Measurements from ENCODE around the gene EIF4EBP2. TPM values are rescaled to one million over a fixed set of nuclear protein-coding genes. Genes with fewer than 3 reads are reported as not detected.

EIF4EBP2 gene
- total and polyA plus RNA-seq, 4 donors: 25.7 to 70.0 (median 33.0) TPM

DNA sequence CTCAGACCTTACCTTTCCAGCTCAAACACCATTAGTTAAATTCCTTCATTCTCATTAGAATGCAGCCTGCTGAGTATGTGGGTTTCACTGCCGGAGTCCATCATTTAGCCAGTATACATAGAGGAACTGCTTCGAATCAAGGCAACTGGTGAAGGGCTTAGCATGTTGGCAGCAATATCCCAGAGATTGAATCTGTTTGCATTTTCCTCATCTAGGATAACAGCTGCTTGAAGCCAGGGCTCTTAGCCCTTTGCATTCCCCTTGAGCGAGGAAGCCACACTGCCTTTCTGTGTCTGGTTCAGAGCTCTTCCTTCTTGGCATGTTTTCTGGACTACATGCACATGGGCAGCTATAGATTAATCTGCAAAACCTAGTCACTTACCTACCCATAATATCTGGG lies 22.9 kb downstream of the EIF4EBP2 start:
- no peaks in the 10 kb centered on the region for H3K27me3 ChIP-seq (ENCODE audit: control insufficient read depth in 4 of 4, insufficient read depth in 4 of 4, low read length in 3 of 4)
- H3K9me3 ChIP-seq (ENCODE audit: control insufficient read depth in 4 of 4, low read length in 3 of 4): no peaks in the 10 kb centered on the region
- H3K27ac ChIP-seq (ENCODE audit: low read depth in 1 of 2, low read length in 2 of 2): no peak overlapping the region
- DNase-seq (ENCODE audit: low spot score): no peak
- peaks cover 5 to 64% (median 54%) of the 10 kb centered on the region in 4 donors for H3K36me3 ChIP-seq (ENCODE audit: control insufficient read depth in 4 of 4, insufficient read depth in 3 of 4, low read depth in 1 of 4, low read length in 3 of 4)
- H3K4me1 ChIP-seq (ENCODE audit: control insufficient read depth in 4 of 4, insufficient read depth in 4 of 4, low read length in 3 of 4): peaks cover 0 to 16% (median 8%) of the 10 kb centered on the region in 4 donors
- H3K9ac ChIP-seq (ENCODE audit: low read depth in 1 of 2, low read length in 2 of 2): no peak overlapping the region
- 90% methylated on average over 3 of the region's 3 CpGs for WGBS
- H3K4me3 ChIP-seq (ENCODE audit: low read depth in 1 of 3, low read length in 3 of 3): no peak overlapping the region
- no peak for TF ChIP-seq HNF4A (conservative IDR thresholded peaks at IDR 0.05)
- no peak for TF ChIP-seq GABPA (IDR thresholded peaks at IDR 0.05 in 1 of 2, conservative IDR thresholded peaks at IDR 0.05 in 1 of 2)
- TF ChIP-seq, protein P1, sequence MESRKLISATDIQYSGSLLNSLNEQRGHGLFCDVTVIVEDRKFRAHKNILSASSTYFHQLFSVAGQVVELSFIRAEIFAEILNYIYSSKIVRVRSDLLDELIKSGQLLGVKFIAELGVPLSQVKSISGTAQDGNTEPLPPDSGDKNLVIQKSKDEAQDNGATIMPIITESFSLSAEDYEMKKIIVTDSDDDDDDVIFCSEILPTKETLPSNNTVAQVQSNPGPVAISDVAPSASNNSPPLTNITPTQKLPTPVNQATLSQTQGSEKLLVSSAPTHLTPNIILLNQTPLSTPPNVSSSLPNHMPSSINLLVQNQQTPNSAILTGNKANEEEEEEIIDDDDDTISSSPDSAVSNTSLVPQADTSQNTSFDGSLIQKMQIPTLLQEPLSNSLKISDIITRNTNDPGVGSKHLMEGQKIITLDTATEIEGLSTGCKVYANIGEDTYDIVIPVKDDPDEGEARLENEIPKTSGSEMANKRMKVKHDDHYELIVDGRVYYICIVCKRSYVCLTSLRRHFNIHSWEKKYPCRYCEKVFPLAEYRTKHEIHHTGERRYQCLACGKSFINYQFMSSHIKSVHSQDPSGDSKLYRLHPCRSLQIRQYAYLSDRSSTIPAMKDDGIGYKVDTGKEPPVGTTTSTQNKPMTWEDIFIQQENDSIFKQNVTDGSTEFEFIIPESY (IDR thresholded peaks at IDR 0.05): no peak
- no peak for TF ChIP-seq RAD21 (IDR thresholded peaks at IDR 0.05)
- no peak for TF ChIP-seq SP1 (IDR thresholded peaks at IDR 0.05)
- TF ChIP-seq, protein P2, sequence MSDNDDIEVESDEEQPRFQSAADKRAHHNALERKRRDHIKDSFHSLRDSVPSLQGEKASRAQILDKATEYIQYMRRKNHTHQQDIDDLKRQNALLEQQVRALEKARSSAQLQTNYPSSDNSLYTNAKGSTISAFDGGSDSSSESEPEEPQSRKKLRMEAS (IDR thresholded peaks at IDR 0.05): no peak
- TF ChIP-seq, protein P3, sequence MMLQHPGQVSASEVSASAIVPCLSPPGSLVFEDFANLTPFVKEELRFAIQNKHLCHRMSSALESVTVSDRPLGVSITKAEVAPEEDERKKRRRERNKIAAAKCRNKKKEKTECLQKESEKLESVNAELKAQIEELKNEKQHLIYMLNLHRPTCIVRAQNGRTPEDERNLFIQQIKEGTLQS (IDR thresholded peaks at IDR 0.05): no peak
- TF ChIP-seq JUND (IDR thresholded peaks at IDR 0.05): no peak
- no peak for TF ChIP-seq RXRA (IDR thresholded peaks at IDR 0.05)
- TF ChIP-seq HNF4G (IDR thresholded peaks at IDR 0.05): no peak
- TF ChIP-seq, protein P4, sequence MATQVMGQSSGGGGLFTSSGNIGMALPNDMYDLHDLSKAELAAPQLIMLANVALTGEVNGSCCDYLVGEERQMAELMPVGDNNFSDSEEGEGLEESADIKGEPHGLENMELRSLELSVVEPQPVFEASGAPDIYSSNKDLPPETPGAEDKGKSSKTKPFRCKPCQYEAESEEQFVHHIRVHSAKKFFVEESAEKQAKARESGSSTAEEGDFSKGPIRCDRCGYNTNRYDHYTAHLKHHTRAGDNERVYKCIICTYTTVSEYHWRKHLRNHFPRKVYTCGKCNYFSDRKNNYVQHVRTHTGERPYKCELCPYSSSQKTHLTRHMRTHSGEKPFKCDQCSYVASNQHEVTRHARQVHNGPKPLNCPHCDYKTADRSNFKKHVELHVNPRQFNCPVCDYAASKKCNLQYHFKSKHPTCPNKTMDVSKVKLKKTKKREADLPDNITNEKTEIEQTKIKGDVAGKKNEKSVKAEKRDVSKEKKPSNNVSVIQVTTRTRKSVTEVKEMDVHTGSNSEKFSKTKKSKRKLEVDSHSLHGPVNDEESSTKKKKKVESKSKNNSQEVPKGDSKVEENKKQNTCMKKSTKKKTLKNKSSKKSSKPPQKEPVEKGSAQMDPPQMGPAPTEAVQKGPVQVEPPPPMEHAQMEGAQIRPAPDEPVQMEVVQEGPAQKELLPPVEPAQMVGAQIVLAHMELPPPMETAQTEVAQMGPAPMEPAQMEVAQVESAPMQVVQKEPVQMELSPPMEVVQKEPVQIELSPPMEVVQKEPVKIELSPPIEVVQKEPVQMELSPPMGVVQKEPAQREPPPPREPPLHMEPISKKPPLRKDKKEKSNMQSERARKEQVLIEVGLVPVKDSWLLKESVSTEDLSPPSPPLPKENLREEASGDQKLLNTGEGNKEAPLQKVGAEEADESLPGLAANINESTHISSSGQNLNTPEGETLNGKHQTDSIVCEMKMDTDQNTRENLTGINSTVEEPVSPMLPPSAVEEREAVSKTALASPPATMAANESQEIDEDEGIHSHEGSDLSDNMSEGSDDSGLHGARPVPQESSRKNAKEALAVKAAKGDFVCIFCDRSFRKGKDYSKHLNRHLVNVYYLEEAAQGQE (IDR thresholded peaks at IDR 0.05): no peak
- TF ChIP-seq EGR1 (IDR thresholded peaks at IDR 0.05; ENCODE audit: low read depth in 2 of 2): no peak
- TF ChIP-seq YY1 (IDR thresholded peaks at IDR 0.05): no peak
- TF ChIP-seq NR2F2 (IDR thresholded peaks at IDR 0.05): no peak
- TF ChIP-seq, protein P5, sequence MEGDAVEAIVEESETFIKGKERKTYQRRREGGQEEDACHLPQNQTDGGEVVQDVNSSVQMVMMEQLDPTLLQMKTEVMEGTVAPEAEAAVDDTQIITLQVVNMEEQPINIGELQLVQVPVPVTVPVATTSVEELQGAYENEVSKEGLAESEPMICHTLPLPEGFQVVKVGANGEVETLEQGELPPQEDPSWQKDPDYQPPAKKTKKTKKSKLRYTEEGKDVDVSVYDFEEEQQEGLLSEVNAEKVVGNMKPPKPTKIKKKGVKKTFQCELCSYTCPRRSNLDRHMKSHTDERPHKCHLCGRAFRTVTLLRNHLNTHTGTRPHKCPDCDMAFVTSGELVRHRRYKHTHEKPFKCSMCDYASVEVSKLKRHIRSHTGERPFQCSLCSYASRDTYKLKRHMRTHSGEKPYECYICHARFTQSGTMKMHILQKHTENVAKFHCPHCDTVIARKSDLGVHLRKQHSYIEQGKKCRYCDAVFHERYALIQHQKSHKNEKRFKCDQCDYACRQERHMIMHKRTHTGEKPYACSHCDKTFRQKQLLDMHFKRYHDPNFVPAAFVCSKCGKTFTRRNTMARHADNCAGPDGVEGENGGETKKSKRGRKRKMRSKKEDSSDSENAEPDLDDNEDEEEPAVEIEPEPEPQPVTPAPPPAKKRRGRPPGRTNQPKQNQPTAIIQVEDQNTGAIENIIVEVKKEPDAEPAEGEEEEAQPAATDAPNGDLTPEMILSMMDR (IDR thresholded peaks at IDR 0.05; ENCODE audit: low read depth, low read length, missing input control): no peak
- TF ChIP-seq FOXA1 (IDR thresholded peaks at IDR 0.05): no peak
